Liver (tissue), 9 donors: ENCODE data around the gene DOK6. TPM values are rescaled to one million over a fixed set of nuclear protein-coding genes. Genes with fewer than 3 reads are reported as not detected.

ENCODE experiments used
- DNase-seq: peaks from one replicate; pipeline ENCODE4 v3.0.0-alpha.2; 2017; ENCODE audit warnings: low spot score
- H3K27ac ChIP-seq, 2 donors: one replicate each; pipeline ENCODE4 v1.7.0; 2013; ENCODE audit warnings: inconsistent platforms in 2 of 2, low read length in 2 of 2, control low read depth in 1 of 2, low read depth in 1 of 2, mild to moderate bottlenecking in 1 of 2
- H3K27me3 ChIP-seq, 4 donors: one replicate each; pipeline versions ENCODE4 v1.6.1 to v1.7.0; 2013; ENCODE audit warnings: low read length in 3 of 4, inconsistent platforms in 1 of 4, mild to moderate bottlenecking in 1 of 4, moderate library complexity in 1 of 4; ENCODE audit not compliant: control insufficient read depth in 4 of 4, insufficient read depth in 4 of 4
- H3K36me3 ChIP-seq, 4 donors: one replicate each; pipeline versions ENCODE4 v1.6.1 to v1.7.0; 2013; ENCODE audit warnings: low read length in 3 of 4, mild to moderate bottlenecking in 3 of 4, low read depth in 1 of 4, moderate library complexity in 1 of 4; ENCODE audit not compliant: control insufficient read depth in 4 of 4, insufficient read depth in 3 of 4
- H3K4me1 ChIP-seq, 4 donors: one replicate each; pipeline versions ENCODE4 v1.6.1 to v1.7.0; 2013; ENCODE audit warnings: low read length in 3 of 4, mild to moderate bottlenecking in 3 of 4, moderate library complexity in 1 of 4; ENCODE audit not compliant: control insufficient read depth in 4 of 4, insufficient read depth in 4 of 4
- H3K4me3 ChIP-seq, 3 donors: one replicate each; pipeline versions ENCODE4 v1.6.1 to v1.7.0; 2013; ENCODE audit warnings: low read length in 3 of 3, control low read depth in 1 of 3, low read depth in 1 of 3, mild to moderate bottlenecking in 1 of 3
- H3K9ac ChIP-seq, 2 donors: one replicate each; pipeline ENCODE4 v1.7.0; 2013; ENCODE audit warnings: low read length in 2 of 2, mild to moderate bottlenecking in 2 of 2, moderate library complexity in 2 of 2, control low read depth in 1 of 2, low read depth in 1 of 2
- H3K9me3 ChIP-seq, 4 donors: one replicate each; pipeline versions ENCODE4 v1.6.1 to v1.7.0; 2013; ENCODE audit warnings: low read length in 3 of 4; ENCODE audit not compliant: control insufficient read depth in 4 of 4
- ATF3 ChIP-seq: IDR thresholded peaks from 2 replicates; pipeline ENCODE4 v1.6.1; 2016; ENCODE audit warnings: antibody characterized with exemption
- CTCF ChIP-seq: fragments of 150-350 bp; IDR thresholded peaks from 2 replicates; pipeline ENCODE4 v1.5.1; 2017; ENCODE audit warnings: improper control_type of control experiment, low read depth, low read length; ENCODE audit not compliant: missing input control
- EGR1 ChIP-seq, 2 donors: IDR thresholded peaks; 2 replicates each; pipeline ENCODE4 v1.6.1; 2016 to 2018; ENCODE audit warnings: antibody characterized with exemption in 2 of 2, low read depth in 2 of 2
- FOXA1 ChIP-seq: IDR thresholded peaks from 2 replicates; pipeline ENCODE4 v1.6.1; 2016; ENCODE audit warnings: antibody characterized with exemption
- FOXA2 ChIP-seq: IDR thresholded peaks from 2 replicates; pipeline ENCODE4 v1.6.1; 2016; ENCODE audit warnings: antibody characterized with exemption
- GABPA ChIP-seq, 2 donors: IDR thresholded peaks in 1 of 2; conservative IDR thresholded peaks in 1 of 2; 2 replicates each; pipeline ENCODE4 v1.6.1; 2016; ENCODE audit warnings: antibody characterized with exemption in 2 of 2, mild to moderate bottlenecking in 1 of 2, moderate library complexity in 1 of 2
- HNF4A ChIP-seq, 2 donors: conservative IDR thresholded peaks; 2 replicates each; pipeline ENCODE4 v1.6.1; 2016; ENCODE audit warnings: antibody characterized with exemption in 2 of 2, mild to moderate bottlenecking in 2 of 2
- JUND ChIP-seq, 2 donors: IDR thresholded peaks; 2 replicates each; pipeline ENCODE4 v1.6.1; 2016; ENCODE audit warnings: antibody characterized with exemption in 2 of 2
- MAX ChIP-seq: IDR thresholded peaks from 2 replicates; pipeline ENCODE4 v1.6.1; 2016; ENCODE audit warnings: antibody characterized with exemption
- NR2F2 ChIP-seq: IDR thresholded peaks from 2 replicates; pipeline ENCODE4 v1.6.1; 2016; ENCODE audit warnings: antibody characterized with exemption
- REST ChIP-seq: IDR thresholded peaks from 2 replicates; pipeline ENCODE4 v1.6.1; 2016; ENCODE audit warnings: antibody characterized with exemption, mild to moderate bottlenecking
- RXRA ChIP-seq, 2 donors: IDR thresholded peaks; 2 replicates each; pipeline ENCODE4 v1.6.1; 2017 to 2018; ENCODE audit warnings: antibody characterized with exemption in 2 of 2, mild to moderate bottlenecking in 1 of 2
- SP1 ChIP-seq: IDR thresholded peaks from 2 replicates; pipeline ENCODE4 v1.6.1; 2018; ENCODE audit warnings: antibody characterized with exemption, mild to moderate bottlenecking
- TAF1 ChIP-seq: conservative IDR thresholded peaks from 2 replicates; pipeline ENCODE4 v1.6.1; 2016; ENCODE audit warnings: antibody characterized with exemption, mild to moderate bottlenecking
- YY1 ChIP-seq: IDR thresholded peaks from 2 replicates; pipeline ENCODE4 v1.6.1; 2016; ENCODE audit warnings: antibody characterized with exemption, mild to moderate bottlenecking
- ZBTB33 ChIP-seq: IDR thresholded peaks from 2 replicates; pipeline ENCODE4 v1.6.1; 2016; ENCODE audit warnings: antibody characterized with exemption
- WGBS: extraction: QIAGEN DNeasy Blood & Tissue Kit; methylation state at CpG from one replicate; pipeline ENCODE4 v1.1.7; 2013; 5-methylcytosine and 5-hydroxymethylcytosine counted together
- polyA plus RNA-seq, 2 donors: library from polyadenylated mRNA; stranded (reverse) in 1 of 2; unstranded in 1 of 2; fragments of 200-250 nt in 1 of 2; fragments of >200 nt in 1 of 2; fragmentation: Nextera tagmentation in 1 of 2; extraction: Ambion mirVana in 1 of 2; gene quantifications; one replicate each; pipeline versions ENCODE4 v1.2.1 to v1.2.3, GENCODE V29; 2013 to 2015
- total RNA-seq, 2 donors: library from RNA; depleted of rRNA; stranded (reverse); fragments of >200 nt; gene quantifications; one replicate each; pipeline ENCODE4 v1.2.3, GENCODE V29; 2014
- donor health status: healthy.
- donor health status: healthy.
- donor health status: healthy.
- donor health status: healthy.
- donor health status: healthy.

The DOK6 gene
- total and polyA plus RNA-seq, 4 donors = 0.08 to 1.1 (median 0.67) TPM

- Histone ChIP-seq H3K4me1 (no peaks in the 10 kb centered on the region), H3K9ac (no peak overlapping the region), H3K4me3 (no peak overlapping the region), H3K36me3 (no peaks in the 10 kb centered on the region), H3K27me3 (no peaks in the 10 kb centered on the region), H3K27ac (no peak overlapping the region), H3K9me3 (no peaks in the 10 kb centered on the region)
- DNase-seq = no peak
- TF ChIP-seq FOXA2 (no peak), GABPA (IDR thresholded peaks at IDR 0.05 in 1 of 2, conservative IDR thresholded peaks at IDR 0.05 in 1 of 2) (no peak), TAF1 (no peak), RXRA (IDR thresholded peaks at IDR 0.05) (no peak), HNF4A (conservative IDR thresholded peaks at IDR 0.05) (no peak)
- 90% methylated on average over 20 of the region's 20 CpGs for WGBS
Observed at GRCh38 chr18:69495841-69496533, 95.3 kb downstream of the DOK6 start.

GRCh38 chr18:69518989-69519388 lies 118.3 kb downstream of the DOK6 start:
- Histone ChIP-seq H3K9me3 (no peaks in the 10 kb centered on the region), H3K36me3 (no peaks in the 10 kb centered on the region), H3K9ac (no peak overlapping the region), H3K27ac (no peak overlapping the region), H3K4me3 (no peak overlapping the region), H3K4me1 (no peaks in the 10 kb centered on the region), H3K27me3 (no peaks in the 10 kb centered on the region)
- no peak for DNase-seq
- 89% methylated on average over 1 of the region's 1 CpG for WGBS
- TF ChIP-seq NR2F2 = no peak
- TF ChIP-seq HNF4A (conservative IDR thresholded peaks at IDR 0.05) = no peak
- TF ChIP-seq CTCF = no peak
- TF ChIP-seq FOXA2 = no peak
- no peak for TF ChIP-seq JUND (IDR thresholded peaks at IDR 0.05)
- no peak for TF ChIP-seq SP1
- TF ChIP-seq RXRA (IDR thresholded peaks at IDR 0.05) = no peak
- no peak for TF ChIP-seq REST
- TF ChIP-seq ATF3 = no peak
- TF ChIP-seq EGR1 (IDR thresholded peaks at IDR 0.05; ENCODE audit: low read depth in 2 of 2) = no peak
- no peak for TF ChIP-seq ZBTB33
- TF ChIP-seq FOXA1 = no peak
- TF ChIP-seq YY1 = no peak
- no peak for TF ChIP-seq GABPA (IDR thresholded peaks at IDR 0.05 in 1 of 2, conservative IDR thresholded peaks at IDR 0.05 in 1 of 2)
- TF ChIP-seq MAX = no peak
